Activated T-cell treated with anti-CD3 and anti-CD28 coated beads, Interleukin-2, amount 50 U/mL, for 1 hour (primary cell): ENCODE results near the gene NARS2.

Source experiments
- DNase-seq: peaks from one replicate; pipeline ENCODE4 v3.0.0-alpha.2; 2020

NARS2 gene

GRCh38 chr11:78403781-78404180, 170.9 kb downstream of the NARS2 start:
- no peak for DNase-seq

DNA sequence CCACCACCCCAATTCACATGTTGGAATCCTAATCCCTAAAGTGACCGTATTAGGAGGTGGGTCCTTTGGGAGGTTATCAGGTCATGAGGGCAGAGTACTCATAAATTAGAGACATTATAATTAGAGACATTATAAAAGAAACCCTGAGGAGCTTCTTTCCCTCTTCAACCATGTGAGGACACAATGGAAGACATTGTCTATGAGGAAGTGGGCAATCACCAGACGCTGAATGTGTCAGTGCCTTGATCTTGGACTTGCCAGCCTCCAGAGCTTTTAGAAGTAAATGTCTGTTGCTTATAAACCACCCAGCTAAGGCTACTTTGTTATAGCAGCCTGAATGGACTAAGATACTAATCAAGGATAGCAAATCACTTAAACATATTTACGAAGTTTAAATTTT, 171.8 kb downstream of the NARS2 start:
- no peak for DNase-seq

DNA sequence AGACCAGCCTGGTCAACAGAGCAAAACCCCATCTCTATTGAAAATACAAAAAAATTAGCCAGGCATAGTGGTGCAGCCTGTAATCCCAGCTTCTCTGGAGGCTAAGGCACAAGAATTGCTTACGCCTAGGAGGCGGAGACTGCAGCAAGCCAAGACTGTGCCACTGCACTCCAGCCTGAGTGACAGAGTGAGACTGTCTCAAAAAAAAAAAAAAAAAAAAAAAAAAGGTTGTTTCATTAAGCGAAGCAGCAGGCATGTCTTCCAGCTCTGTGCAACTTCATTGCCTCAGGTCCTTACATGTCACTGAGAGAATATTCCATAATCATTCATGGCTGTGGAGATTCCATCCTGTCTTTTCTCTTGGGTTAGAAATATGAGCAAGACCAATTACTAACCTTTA, 174.0 kb downstream of the NARS2 start:
- DNase-seq, result no peak

DNA sequence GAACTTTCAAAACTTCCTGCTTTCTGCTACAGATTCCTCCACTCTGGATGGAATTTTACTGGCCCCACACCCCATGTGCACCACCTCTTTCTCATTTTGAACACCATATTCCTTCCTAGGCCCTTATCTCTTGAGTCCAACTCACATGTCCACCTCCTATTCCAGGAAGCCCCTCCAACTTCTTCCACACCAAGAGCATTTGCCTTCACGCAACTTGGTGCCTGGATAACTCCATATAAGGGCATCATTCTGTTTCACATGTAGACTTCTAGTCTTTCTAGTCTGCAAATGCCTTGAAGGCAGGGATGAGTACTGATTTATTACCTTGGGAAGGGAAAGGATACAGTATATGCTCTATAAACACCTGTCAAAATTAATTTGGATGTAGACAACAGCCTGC, 174.5 kb downstream of the NARS2 start:
- DNase-seq, result no peak

DNA sequence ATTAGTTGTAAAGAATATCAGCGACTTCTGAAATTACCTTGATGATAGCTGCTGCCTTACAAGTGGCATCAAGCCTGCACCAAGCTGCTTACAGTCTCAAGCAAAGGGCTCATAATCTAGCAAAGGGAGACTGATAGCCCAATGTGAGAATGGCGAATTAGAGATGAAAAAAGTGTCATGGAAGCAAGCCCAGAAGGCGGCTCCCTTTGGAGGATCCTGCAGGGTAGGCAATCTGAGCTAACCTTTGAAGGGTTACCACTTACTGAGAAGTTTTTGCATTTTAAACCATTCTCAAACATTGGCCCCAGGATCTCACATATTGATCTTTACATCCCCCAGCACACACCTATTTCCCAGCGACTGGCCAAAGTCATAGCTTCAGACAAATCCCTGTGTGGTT, 175.5 kb downstream of the NARS2 start:
- DNase-seq, result no peak

DNA sequence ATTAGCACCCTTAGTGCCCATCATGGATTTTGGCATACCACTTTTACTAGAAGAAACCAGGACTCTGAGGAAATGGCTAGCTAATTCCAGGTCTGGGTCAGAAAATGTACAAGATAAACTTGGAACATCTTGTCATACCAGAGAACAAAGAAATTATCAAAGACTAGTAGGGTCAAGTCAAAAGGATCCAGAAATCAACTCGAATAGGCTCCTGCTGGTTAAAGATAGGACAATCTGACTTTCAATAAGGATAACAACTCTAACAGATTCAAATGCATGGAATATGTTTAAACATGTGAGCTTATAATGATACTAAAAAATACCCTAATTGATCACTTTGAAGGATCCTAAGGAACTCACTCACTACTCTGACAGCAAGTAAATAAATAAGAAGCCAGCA, 175.9 kb downstream of the NARS2 start:
- no peak for DNase-seq

DNA sequence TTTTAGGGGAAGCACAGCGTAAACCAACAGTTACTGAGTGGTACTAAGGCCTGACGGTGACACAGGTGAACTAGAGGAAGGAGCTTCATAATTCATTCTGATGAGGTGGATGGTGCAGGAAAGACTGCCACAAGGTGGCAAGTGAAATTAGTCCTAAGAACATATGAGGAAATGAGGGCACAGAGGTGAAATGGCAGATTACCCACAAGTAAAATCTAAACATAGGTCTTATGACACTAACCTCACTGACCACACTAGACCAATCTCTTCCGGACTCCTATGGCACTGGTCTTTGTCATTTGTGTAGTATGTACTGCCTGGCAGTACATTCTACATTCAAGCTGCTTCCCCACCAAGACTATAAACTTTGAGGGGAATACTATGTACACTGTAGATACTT, 177.3 kb downstream of the NARS2 start:
- no peak for DNase-seq

GRCh38 chr11:78395597-78395996, 179.1 kb downstream of the NARS2 start:
- DNase-seq, result no peak

GRCh38 chr11:78392854-78393253, 181.8 kb downstream of the NARS2 start:
- no peak for DNase-seq

GRCh38 chr11:78391424-78391823, 183.2 kb downstream of the NARS2 start:
- no peak for DNase-seq

- no peak for DNase-seq
Measured at GRCh38 chr11:78390809-78391208, 183.9 kb downstream of the NARS2 start.

DNA sequence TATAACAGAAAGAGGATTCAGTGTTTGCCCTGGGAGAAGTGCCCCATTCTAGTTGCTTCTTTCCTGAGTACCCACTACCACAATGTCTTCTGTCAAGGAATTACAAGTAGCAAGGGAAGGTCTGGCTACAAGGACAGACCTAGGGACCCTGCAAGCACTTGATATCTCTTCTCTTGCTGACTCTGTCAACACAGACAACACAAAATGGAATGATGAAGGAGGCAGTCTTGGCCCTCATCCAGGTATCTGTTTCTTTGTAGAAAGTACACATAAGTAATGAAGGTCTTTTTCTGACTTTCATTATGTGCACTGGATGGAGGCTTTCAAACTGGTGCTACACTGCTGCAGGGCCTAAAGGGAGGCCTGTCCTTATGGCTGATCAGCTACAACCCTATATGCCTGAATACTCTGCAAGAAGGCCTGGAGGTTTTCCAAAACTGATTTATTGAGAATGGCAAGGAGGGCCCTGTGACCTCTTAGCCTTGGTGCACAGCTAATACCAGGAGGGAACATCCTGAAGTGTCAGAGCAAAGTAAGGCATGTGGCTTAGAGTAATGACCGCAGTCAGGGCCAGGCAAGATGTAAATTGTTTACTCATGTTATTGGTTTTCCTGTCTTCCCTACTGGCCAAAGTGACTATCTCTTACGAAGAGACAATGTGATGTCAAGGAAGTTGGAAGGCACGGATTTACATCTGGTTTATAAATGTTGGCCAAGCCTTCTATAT, 188.3 kb downstream of the NARS2 start:
- DNase-seq, result no peak
